Neural crest cell (in vitro differentiated cells): Measurements from ENCODE around the gene DCAF11. TPM values are rescaled to one million over a fixed set of nuclear protein-coding genes. Genes with fewer than 3 reads are reported as not detected.
"Not testable (repeated sequence)": the region's sequence is repeated elsewhere in the genome, so short reads cannot be mapped to it uniquely, and the experiment has no call there.

ENCODE experiments used
- DNase-seq: peaks from one replicate; pipeline ENCODE4 v3.0.0; 2021; ENCODE audit warnings: low read depth, mixed read lengths, low spot score
- H3K27ac Mint-ChIP-seq: one replicate; pipeline ENCODE4 v1.8.0; 2021; ENCODE audit warnings: mild to moderate bottlenecking, mixed read lengths; ENCODE audit not compliant: unreplicated experiment
- H3K27me3 Mint-ChIP-seq: 2 replicates; pipeline ENCODE4 v1.8.0; 2021; ENCODE audit warnings: low read depth, mild to moderate bottlenecking, mixed read lengths
- H3K36me3 Mint-ChIP-seq: 2 replicates; pipeline ENCODE4 v1.8.0; 2021; ENCODE audit warnings: low read depth, mild to moderate bottlenecking, mixed read lengths
- H3K4me1 Mint-ChIP-seq: 2 replicates; pipeline ENCODE4 v1.8.0; 2021; ENCODE audit warnings: mixed read lengths
- H3K4me3 Mint-ChIP-seq: one replicate; pipeline ENCODE4 v1.8.0; 2021; ENCODE audit warnings: mild to moderate bottlenecking, mixed read lengths
- H3K9me3 Mint-ChIP-seq: 2 replicates; pipeline ENCODE4 v1.8.0; 2021; ENCODE audit warnings: mixed read lengths
- CTCF ChIP-seq: fragments of 200-600 bp; sonication (generic); conservative IDR thresholded peaks from 2 replicates; pipeline ENCODE4 v1.5.0; 2021; ENCODE audit warnings: antibody characterized with exemption, mild to moderate bottlenecking
- total RNA-seq: library from RNA; stranded (reverse); gene quantifications from 2 replicates; pipeline ENCODE4 v1.2.1, GENCODE V29; 2021

The DCAF11 gene
- total RNA-seq, 1 donor from 2014 or later: 53.9 TPM

- Mint-ChIP-seq H3K27ac (no peak overlapping the region), H3K36me3 (peaks cover 5% of the 10 kb centered on the region), H3K27me3 (no peaks in the 10 kb centered on the region), H3K4me3 (peak overlapping the region; percentile 7), H3K4me1 (peaks cover 5% of the 10 kb centered on the region), H3K9me3 (no peaks in the 10 kb centered on the region)
- DNase-seq: no peak
- TF ChIP-seq CTCF: no peak
Observed at GRCh38 chr14:24100197-24100981, 14.2 kb upstream of the DCAF11 start.

- Mint-ChIP-seq H3K36me3 (peaks cover 5% of the 10 kb centered on the region), H3K4me1 (peaks cover 2% of the 10 kb centered on the region), H3K27me3 (no peaks in the 10 kb centered on the region), H3K9me3 (no peaks in the 10 kb centered on the region), H3K4me3 (no peak overlapping the region), H3K27ac (no peak overlapping the region)
- TF ChIP-seq CTCF: no peak
- no peak for DNase-seq
Observed at GRCh38 chr14:24100982-24101494, 13.5 kb upstream of the DCAF11 start.

GRCh38 chr14:24102357-24103048 lies 12.1 kb upstream of the DCAF11 start:
- no peak for TF ChIP-seq CTCF
- peaks cover 4% of the 10 kb centered on the region for H3K4me1 Mint-ChIP-seq
- no peak overlapping the region for H3K27ac Mint-ChIP-seq
- no peak for DNase-seq
- peaks cover 5% of the 10 kb centered on the region for H3K36me3 Mint-ChIP-seq
- no peaks in the 10 kb centered on the region for H3K27me3 Mint-ChIP-seq
- H3K4me3 Mint-ChIP-seq: no peak overlapping the region
- H3K9me3 Mint-ChIP-seq: no peaks in the 10 kb centered on the region

GRCh38 chr14:24103451-24103850 lies 11.1 kb upstream of the DCAF11 start:
- Mint-ChIP-seq H3K9me3 (no peaks in the 10 kb centered on the region), H3K36me3 (peaks cover 5% of the 10 kb centered on the region), H3K27ac (no peak overlapping the region), H3K4me3 (no peak overlapping the region), H3K27me3 (no peaks in the 10 kb centered on the region), H3K4me1 (peaks cover 4% of the 10 kb centered on the region)
- DNase-seq: no peak
- no peak for TF ChIP-seq CTCF

GRCh38 chr14:24105609-24106239 lies 8.9 kb upstream of the DCAF11 start:
- H3K4me1 Mint-ChIP-seq: peaks cover 10% of the 10 kb centered on the region
- H3K36me3 Mint-ChIP-seq, H3K27me3 Mint-ChIP-seq, DNase-seq, H3K27ac Mint-ChIP-seq, H3K9me3 Mint-ChIP-seq, H3K4me3 Mint-ChIP-seq: not testable (repeated sequence)
